Testis (tissue), 3 donors: ENCODE measurements around the gene TRIM61. TPM values are rescaled to one million over a fixed set of nuclear protein-coding genes. Genes with fewer than 3 reads are reported as not detected.

ENCODE experiments used
- DNase-seq: peaks from one replicate; pipeline ENCODE4 v3.0.0-alpha.2; 2019
- H3K27ac ChIP-seq, 2 donors: fragments of 200-600 bp; sonication (generic); one replicate each; pipeline ENCODE4 v1.5.1; 2019
- H3K27me3 ChIP-seq: fragments of 200-600 bp; sonication (generic); one replicate; pipeline ENCODE4 v1.5.1; 2019
- H3K36me3 ChIP-seq: fragments of 200-600 bp; sonication (generic); one replicate; pipeline ENCODE4 v1.5.1; 2017; ENCODE audit warnings: low read depth; ENCODE audit errors: missing control alignments
- H3K4me1 ChIP-seq: fragments of 200-600 bp; sonication (generic); one replicate; pipeline ENCODE4 v1.5.1; 2019
- H3K4me3 ChIP-seq, 2 donors: fragments of 200-600 bp; sonication (generic); one replicate each; pipeline ENCODE4 v1.5.1; 2017 to 2019
- H3K9me3 ChIP-seq: fragments of 200-600 bp; sonication (generic); one replicate; pipeline ENCODE4 v1.5.1; 2017
- CTCF ChIP-seq, 3 experiments: fragments of 450-650 bp in 2 of 3; fragments of 200-600 bp in 1 of 3; sonication (generic) in 1 of 3; IDR thresholded peaks; one replicate each; pipeline ENCODE4 v1.5.1; 2016 to 2019; ENCODE audit warnings: antibody characterized with exemption in 3 of 3, mild to moderate bottlenecking in 2 of 3, moderate library complexity in 1 of 3
- POLR2A ChIP-seq: fragments of 450-650 bp; IDR thresholded peaks from one replicate; pipeline ENCODE4 v1.6.1; 2017; ENCODE audit warnings: antibody characterized with exemption, mild to moderate bottlenecking, moderate library complexity
- WGBS, 2 donors: methylation state at CpG; one replicate each; pipeline ENCODE4 v1.1.5; 2018; 5-methylcytosine and 5-hydroxymethylcytosine counted together
- intact Hi-C: fragments of 100-400 bp; cut with DNase I; formaldehyde crosslinking; loops from one replicate; pipeline ENCODE4 v1.15.1; 2023; ENCODE audit warnings: low total_unique reads
- polyA plus RNA-seq: library from polyadenylated mRNA; stranded (reverse); fragments of 350-450 nt; fragmentation: Illumina TruSeq; extraction: RNeasy Lipid Tissue Mini Kit (QIAGEN cat#74804); gene quantifications from one replicate; pipeline ENCODE4 v1.2.3, GENCODE V29; 2014; ENCODE audit warnings: low read depth, low replicate concordance; ENCODE audit not compliant: insufficient read depth
- small RNA-seq, 2 donors: library from RNA; depleted of rRNA; stranded (forward); fragments of <200 nt; gene quantifications; one replicate each; pipeline ENCODE3, GENCODE V24; 2016
- total RNA-seq, 2 donors: library from RNA; depleted of rRNA; stranded (reverse); fragments of >200 nt; gene quantifications; one replicate each; pipeline ENCODE4 v1.2.3, GENCODE V29; 2016

Gene TRIM61
- total and polyA plus RNA-seq, 3 donors from 2014 or later: 4.5 to 12.9 (median 4.9) TPM

GRCh38 chr4:164926301-164926700, 51.2 kb downstream of the TRIM61 start:
- DNase-seq: no peak
- H3K36me3 ChIP-seq: no peaks in the 10 kb centered on the region
- no peaks in the 10 kb centered on the region for H3K4me1 ChIP-seq
- WGBS, 2 donors: 87 to 90% methylated on average over 2 of the region's 2 CpGs
- no peaks in the 10 kb centered on the region for H3K9me3 ChIP-seq
- no peak overlapping the region for H3K27ac ChIP-seq
- H3K4me3 ChIP-seq: no peak overlapping the region
- intact Hi-C loops: no loop called here
- TF ChIP-seq CTCF (IDR thresholded peaks at IDR 0.05): no peak
- TF ChIP-seq POLR2A: no peak
- H3K27me3 ChIP-seq: no peaks in the 10 kb centered on the region

- no peak overlapping the region for H3K4me3 ChIP-seq
- H3K27ac ChIP-seq: no peak overlapping the region
- WGBS, 2 donors: 85 to 94% methylated on average over 3 of the region's 3 CpGs
- TF ChIP-seq POLR2A: no peak
- no peak for TF ChIP-seq CTCF (IDR thresholded peaks at IDR 0.05)
- H3K27me3 ChIP-seq: no peaks in the 10 kb centered on the region
- no peaks in the 10 kb centered on the region for H3K4me1 ChIP-seq
- no peak for DNase-seq
- intact Hi-C loops: no loop called here
- H3K36me3 ChIP-seq: no peaks in the 10 kb centered on the region
- no peaks in the 10 kb centered on the region for H3K9me3 ChIP-seq
Observed at GRCh38 chr4:164924670-164925238, 52.7 kb downstream of the TRIM61 start.

GRCh38 chr4:164918956-164919355, 58.5 kb downstream of the TRIM61 start:
- WGBS, 2 donors: 76 to 78% methylated on average over 3 of the region's 3 CpGs
- intact Hi-C loops: no loop called here
- no peaks in the 10 kb centered on the region for H3K9me3 ChIP-seq
- H3K27ac ChIP-seq: no peak overlapping the region
- no peak for DNase-seq
- H3K4me1 ChIP-seq: no peaks in the 10 kb centered on the region
- H3K27me3 ChIP-seq: no peaks in the 10 kb centered on the region
- H3K4me3 ChIP-seq: no peak overlapping the region
- no peaks in the 10 kb centered on the region for H3K36me3 ChIP-seq
- TF ChIP-seq CTCF (IDR thresholded peaks at IDR 0.05) (no peak), POLR2A (no peak)

Small RNA genes within 50 kb of the gene (small RNA-seq; reads per million reads assigned to genes)
- 0 to 0.09 reads per million in 2 donors for gene AC106872.12

Other genes with a start within 250 kb of the TRIM61 start
- gene SMIM31, start 223.5 kb downstream of the TRIM61 start, total RNA-seq: not detected
- gene SMIM31, start 223.5 kb downstream of the TRIM61 start, polyA plus RNA-seq: not detected
- gene APELA, start 100.5 kb downstream of the TRIM61 start, total RNA-seq: not detected
- gene APELA, start 100.5 kb downstream of the TRIM61 start, polyA plus RNA-seq: not detected
- gene TRIM60, start 54.3 kb upstream of the TRIM61 start, total RNA-seq: 1 to 10 TPM in 1 of 2 donors, under 1 TPM in 1; 0.79 to 1.1 TPM
- gene TRIM60, start 54.3 kb upstream of the TRIM61 start, polyA plus RNA-seq: 3.9 TPM
- gene TRIM75, start 76.2 kb upstream of the TRIM61 start, total RNA-seq: under 1 TPM; 0.24 to 0.81 TPM
- 0.28 TPM for gene TRIM75, start 76.2 kb upstream of the TRIM61 start, polyA plus RNA-seq
- gene TMEM192, start 135.2 kb upstream of the TRIM61 start, total RNA-seq: 10 to 100 TPM; 16.8 to 21.7 TPM
- gene TMEM192, start 135.2 kb upstream of the TRIM61 start, polyA plus RNA-seq: 25.3 TPM
- gene KLHL2, start 229.9 kb upstream of the TRIM61 start, total RNA-seq: 10 to 100 TPM; 20.9 to 26.7 TPM
- 14.7 TPM for gene KLHL2, start 229.9 kb upstream of the TRIM61 start, polyA plus RNA-seq